CD14-positive monocyte (primary cell): ENCODE measurements around the gene DAPK2. TPM values are rescaled to one million over a fixed set of nuclear protein-coding genes. Genes with fewer than 3 reads are reported as not detected.

ENCODE experiments used
- DNase-seq, 3 donors: peaks; one replicate each; pipeline ENCODE4 v3.0.0-alpha.2; 2011 to 2022
- H2AFZ ChIP-seq: 2 replicates; pipeline ENCODE4 v1.6.0; 2012; ENCODE audit warnings: mild to moderate bottlenecking, low read depth, low read length, inconsistent platforms; ENCODE audit not compliant: insufficient read depth, poor library complexity, severe bottlenecking
- H3K27ac ChIP-seq, 2 donors: 1 replicate in 1 of 2; 2 replicates in 1 of 2; pipeline ENCODE4 v1.5.1; 2012 to 2013; ENCODE audit warnings: low read length in 2 of 2, control low read depth in 1 of 2, inconsistent platforms in 1 of 2, low read depth in 1 of 2, mild to moderate bottlenecking in 1 of 2
- H3K27me3 ChIP-seq, 2 donors: one replicate each; pipeline versions ENCODE4 v1.6.0 to v1.6.1; 2011 to 2013; ENCODE audit warnings: low read length in 2 of 2; ENCODE audit not compliant: control insufficient read depth in 2 of 2, insufficient read depth in 2 of 2
- H3K36me3 ChIP-seq, 2 donors: replicated peaks in 1 of 2; 1 replicate in 1 of 2; 2 replicates in 1 of 2; pipeline versions ENCODE4 v1.5.1 to v1.6.1; 2012 to 2013; ENCODE audit warnings: low read length in 2 of 2, control low read depth in 1 of 2, inconsistent platforms in 1 of 2, mild to moderate bottlenecking in 1 of 2; ENCODE audit not compliant: insufficient read depth in 2 of 2, control insufficient read depth in 1 of 2
- H3K4me1 ChIP-seq, 2 donors: 1 replicate in 1 of 2; 2 replicates in 1 of 2; pipeline versions ENCODE4 v1.5.1 to v1.6.1; 2012 to 2013; ENCODE audit warnings: low read length in 2 of 2, control low read depth in 1 of 2, inconsistent platforms in 1 of 2, mild to moderate bottlenecking in 1 of 2, moderate library complexity in 1 of 2; ENCODE audit not compliant: insufficient read depth in 2 of 2, control insufficient read depth in 1 of 2
- H3K4me2 ChIP-seq: replicated peaks from 2 replicates; pipeline ENCODE3; 2012; ENCODE audit warnings: low read length, moderate library complexity, mild to moderate bottlenecking; ENCODE audit not compliant: poor library complexity, severe bottlenecking; ENCODE audit errors: extremely low read depth
- H3K4me3 ChIP-seq, 3 experiments: fragments of 200-600 bp in 1 of 3; sonication (generic) in 1 of 3; replicated peaks in 1 of 3; 1 replicate in 2 of 3; 2 replicates in 1 of 3; pipeline ENCODE4 v1.5.1; 2011 to 2013; ENCODE audit warnings: low read length in 3 of 3, mild to moderate bottlenecking in 3 of 3, control low read depth in 2 of 3, low read depth in 2 of 3, inconsistent platforms in 1 of 3, moderate library complexity in 1 of 3
- H3K79me2 ChIP-seq: 2 replicates; pipeline ENCODE4 v1.6.0; 2012; ENCODE audit warnings: mild to moderate bottlenecking, control low read depth, inconsistent platforms, low read length, moderate library complexity; ENCODE audit not compliant: insufficient read depth
- H3K9ac ChIP-seq: 2 replicates; pipeline ENCODE4 v1.6.0; 2017; ENCODE audit warnings: low read length, mild to moderate bottlenecking; ENCODE audit not compliant: insufficient read depth, poor library complexity, severe bottlenecking
- H3K9me3 ChIP-seq, 2 donors: replicated peaks in 1 of 2; 1 replicate in 1 of 2; 2 replicates in 1 of 2; pipeline versions ENCODE4 v1.5.1 to v1.6.1; 2012 to 2013; ENCODE audit warnings: low read length in 2 of 2, control low read depth in 1 of 2; ENCODE audit not compliant: control insufficient read depth in 1 of 2, insufficient read depth in 1 of 2
- H4K20me1 ChIP-seq: 2 replicates; pipeline ENCODE4 v1.6.0; 2012; ENCODE audit warnings: mild to moderate bottlenecking, low read length, control low read depth, moderate library complexity; ENCODE audit not compliant: insufficient read depth
- H3K27ac Mint-ChIP-seq, 7 donors: one replicate each; pipeline ENCODE4 v1.8.0; 2020; ENCODE audit warnings: mild to moderate bottlenecking in 7 of 7, mixed read lengths in 7 of 7, moderate library complexity in 6 of 7, inconsistent platforms in 2 of 7
- H3K27me3 Mint-ChIP-seq, 3 donors: one replicate each; pipeline ENCODE4 v1.8.0; 2021 to 2022; ENCODE audit warnings: low read depth in 3 of 3, mild to moderate bottlenecking in 3 of 3, mixed read lengths in 3 of 3, moderate library complexity in 3 of 3, inconsistent platforms in 1 of 3
- H3K36me3 Mint-ChIP-seq, 2 donors: one replicate each; pipeline ENCODE4 v1.8.0; 2020; ENCODE audit warnings: mixed read lengths in 2 of 2, inconsistent platforms in 1 of 2, mild to moderate bottlenecking in 1 of 2
- H3K4me1 Mint-ChIP-seq: one replicate; pipeline ENCODE4 v1.8.0; 2020; ENCODE audit warnings: mild to moderate bottlenecking, mixed read lengths
- H3K4me3 Mint-ChIP-seq, 2 donors: one replicate each; pipeline ENCODE4 v1.8.0; 2020; ENCODE audit warnings: mild to moderate bottlenecking in 2 of 2, mixed read lengths in 2 of 2, moderate library complexity in 1 of 2
- H3K9me3 Mint-ChIP-seq, 7 donors: one replicate each; pipeline ENCODE4 v1.8.0; 2020 to 2022; ENCODE audit warnings: mixed read lengths in 7 of 7, mild to moderate bottlenecking in 6 of 7, moderate library complexity in 6 of 7, inconsistent platforms in 2 of 7
- WGBS: methylation state at CpG from one replicate; pipeline ENCODE4 v1.1.5; 2013; ENCODE audit warnings: missing lambda C conversion rate; ENCODE audit not compliant: insufficient coverage; 5-methylcytosine and 5-hydroxymethylcytosine counted together
- intact Hi-C, 2 donors: fragments of 100-400 bp; cut with micrococcal nuclease; formaldehyde crosslinking; loops; one replicate each; pipeline versions ENCODE4 v1.15.0 to v1.15.1; 2023
- polyA plus RNA-seq, 3 donors: library from polyadenylated mRNA; depleted of rRNA in 1 of 3; unstranded in 2 of 3; stranded (reverse) in 1 of 3; fragments of 300-500 nt in 2 of 3; fragments of >200 nt in 1 of 3; fragmentation: Illumina TruSeq in 2 of 3; gene quantifications; 1 replicate in 2 of 3; 2 replicates in 1 of 3; pipeline ENCODE4 v1.2.3, GENCODE V29; 2012 to 2021
- TF ChIP-seq, protein P1 (sequence below): fragments of 200-600 bp; IDR thresholded peaks from one replicate; pipeline ENCODE4 v1.8.0; 2022; ENCODE audit warnings: antibody characterized with exemption, mild to moderate bottlenecking

DAPK2 gene
- polyA plus RNA-seq, 3 donors = 0.59 to 4.1 (median 2.1) TPM

- no peak overlapping the region for H3K27ac ChIP-seq
- H3K9me3 ChIP-seq = no peaks in the 10 kb centered on the region
- H3K4me2 ChIP-seq = no peak overlapping the region
- H3K36me3 ChIP-seq = no peaks in the 10 kb centered on the region
- peak overlapping the region in 1 of 3 experiments; percentile 62 for H3K4me3 ChIP-seq
- intact Hi-C loops = no loop called here
- peaks cover 54 to 59% of the 10 kb centered on the region in 2 donors for H3K4me1 ChIP-seq
- Mint-ChIP-seq H3K27me3 (peaks cover 28 to 45% (median 41%) of the 10 kb centered on the region in 3 donors), H3K9me3 (peaks cover 0 to 2% (median 0%) of the 10 kb centered on the region in 7 donors), H3K27ac (peak overlapping the region in 5 of 7 donors; percentile 45 to 78 (median 54)), H3K4me3 (peak overlapping the region; percentile 64 to 80), H3K4me1 (peaks cover 58% of the 10 kb centered on the region), H3K36me3 (peaks cover 0 to 4% of the 10 kb centered on the region in 2 donors)
- TF ChIP-seq, protein P1, sequence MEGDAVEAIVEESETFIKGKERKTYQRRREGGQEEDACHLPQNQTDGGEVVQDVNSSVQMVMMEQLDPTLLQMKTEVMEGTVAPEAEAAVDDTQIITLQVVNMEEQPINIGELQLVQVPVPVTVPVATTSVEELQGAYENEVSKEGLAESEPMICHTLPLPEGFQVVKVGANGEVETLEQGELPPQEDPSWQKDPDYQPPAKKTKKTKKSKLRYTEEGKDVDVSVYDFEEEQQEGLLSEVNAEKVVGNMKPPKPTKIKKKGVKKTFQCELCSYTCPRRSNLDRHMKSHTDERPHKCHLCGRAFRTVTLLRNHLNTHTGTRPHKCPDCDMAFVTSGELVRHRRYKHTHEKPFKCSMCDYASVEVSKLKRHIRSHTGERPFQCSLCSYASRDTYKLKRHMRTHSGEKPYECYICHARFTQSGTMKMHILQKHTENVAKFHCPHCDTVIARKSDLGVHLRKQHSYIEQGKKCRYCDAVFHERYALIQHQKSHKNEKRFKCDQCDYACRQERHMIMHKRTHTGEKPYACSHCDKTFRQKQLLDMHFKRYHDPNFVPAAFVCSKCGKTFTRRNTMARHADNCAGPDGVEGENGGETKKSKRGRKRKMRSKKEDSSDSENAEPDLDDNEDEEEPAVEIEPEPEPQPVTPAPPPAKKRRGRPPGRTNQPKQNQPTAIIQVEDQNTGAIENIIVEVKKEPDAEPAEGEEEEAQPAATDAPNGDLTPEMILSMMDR = no peak
- 60% methylated on average over 5 of the region's 5 CpGs for WGBS
- no peak for DNase-seq
- H4K20me1 ChIP-seq = peaks cover 10% of the 10 kb centered on the region
- no peaks in the 10 kb centered on the region for H3K79me2 ChIP-seq
- peaks cover 0 to 28% of the 10 kb centered on the region in 2 donors for H3K27me3 ChIP-seq
- no peak overlapping the region for H2AFZ ChIP-seq
- no peak overlapping the region for H3K9ac ChIP-seq
Observed at GRCh38 chr15:64045101-64045435, 1.2 kb downstream of the DAPK2 start.

GRCh38 chr15:64044300-64045100, 1.8 kb downstream of the DAPK2 start:
- intact Hi-C loops = loop anchor here (5.0 kb wide), 2 partner anchors 42 to 57 kb away; no protein-coding TSS in a partner anchor
- no peak overlapping the region for H3K9ac ChIP-seq
- Mint-ChIP-seq H3K27ac (peak overlapping the region; percentile 40 to 78 (median 70)), H3K4me1 (peaks cover 58% of the 10 kb centered on the region), H3K36me3 (peaks cover 0 to 4% of the 10 kb centered on the region in 2 donors), H3K4me3 (peak overlapping the region; percentile 64 to 80), H3K9me3 (peaks cover 0 to 2% (median 0%) of the 10 kb centered on the region in 7 donors), H3K27me3 (peaks cover 28 to 45% (median 42%) of the 10 kb centered on the region in 3 donors)
- no peaks in the 10 kb centered on the region for H3K79me2 ChIP-seq
- H3K27me3 ChIP-seq = peaks cover 0 to 28% of the 10 kb centered on the region in 2 donors
- H2AFZ ChIP-seq = no peak overlapping the region
- 29% methylated on average over 3 of the region's 7 CpGs for WGBS
- H3K27ac ChIP-seq = no peak overlapping the region
- no peaks in the 10 kb centered on the region for H3K36me3 ChIP-seq
- TF ChIP-seq, protein P1 = no peak
- no peak overlapping the region for H3K4me3 ChIP-seq
- peak; percentile 29 to 49 (median 44) for DNase-seq
- H3K9me3 ChIP-seq = no peaks in the 10 kb centered on the region
- H3K4me1 ChIP-seq = peaks cover 54 to 59% of the 10 kb centered on the region in 2 donors
- no peak overlapping the region for H3K4me2 ChIP-seq
- peaks cover 10% of the 10 kb centered on the region for H4K20me1 ChIP-seq
